Spleen (tissue), 3 donors: Measurements from ENCODE around the gene PARD3.
"Not testable (repeated sequence)": the region's sequence is repeated elsewhere in the genome, so short reads cannot be mapped to it uniquely, and the experiment has no call there.

ENCODE experiments used
- POLR2A ChIP-seq, 3 donors: fragments of 450-650 bp; IDR thresholded peaks; one replicate each; pipeline ENCODE4 v1.5.1; 2017; ENCODE audit warnings: antibody characterized with exemption in 3 of 3, mild to moderate bottlenecking in 1 of 3
- POLR2AphosphoS5 ChIP-seq, 3 donors: sonication (generic); formaldehyde crosslinking; IDR thresholded peaks; one replicate each; pipeline ENCODE4 v1.5.1; 2017; ENCODE audit warnings: antibody characterized with exemption in 3 of 3

DNA sequence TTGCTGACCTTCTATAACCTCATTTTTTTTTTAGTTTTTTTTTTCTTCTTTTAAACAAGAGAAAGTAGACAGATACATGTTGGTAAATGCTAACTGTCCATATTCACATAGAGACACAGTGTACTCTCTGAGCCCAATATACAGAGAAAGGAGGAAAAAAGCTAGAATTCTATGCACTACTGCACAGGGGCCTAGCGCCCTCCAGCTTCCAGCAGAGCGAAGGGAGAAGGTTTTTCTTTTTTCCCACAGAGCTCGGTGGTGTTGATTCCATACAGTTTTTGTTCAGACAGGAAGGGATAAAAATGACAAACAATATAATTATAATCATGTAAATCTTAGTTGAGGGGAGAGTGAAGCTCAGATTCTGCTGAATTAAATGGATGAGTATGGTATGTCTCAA, 423.9 kb downstream of the PARD3 start:
- TF ChIP-seq POLR2A, POLR2AphosphoS5 (IDR thresholded peaks at IDR 0.05): not testable (repeated sequence)
